Measurements from ENCODE around the gene STON2. TPM values are rescaled to one million over a fixed set of nuclear protein-coding genes. Genes with fewer than 3 reads are reported as not detected.

STON2 gene
- total and polyA plus RNA-seq, 2 donors from 2014 or later = 14.8 to 86.6 TPM

DNA sequence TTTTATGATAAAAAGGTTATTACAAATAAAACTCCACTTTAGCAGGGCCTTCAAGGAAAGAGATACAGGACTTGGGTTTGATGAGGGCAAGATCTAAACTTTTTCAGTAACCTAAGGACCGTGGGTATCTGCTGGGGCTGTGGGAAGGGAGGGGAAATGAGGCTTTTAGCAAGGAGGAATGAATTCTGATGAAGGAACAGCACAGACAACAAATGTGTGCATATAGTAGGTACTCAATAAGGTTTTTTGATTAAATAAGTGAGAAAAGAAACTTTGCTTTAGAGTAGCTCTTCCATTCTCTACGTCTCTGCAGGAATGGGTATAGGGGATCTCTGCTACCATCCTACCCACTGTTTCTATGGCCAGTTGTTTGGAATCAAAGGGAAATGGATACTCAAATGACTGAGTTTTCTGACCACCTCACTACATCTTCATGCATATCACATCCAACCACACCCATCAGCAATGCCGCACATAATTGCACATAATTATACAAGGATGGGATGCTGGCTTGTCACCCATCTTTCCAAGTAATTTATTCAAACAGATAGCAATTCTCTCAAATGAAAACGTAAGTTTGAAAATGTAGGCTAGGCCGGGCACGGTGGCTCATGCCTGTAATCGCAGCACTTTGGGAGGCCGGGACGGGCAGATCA, 119.9 kb downstream of the STON2 start:
- Histone ChIP-seq H3K27me3 (ENCODE audit: control insufficient read depth, insufficient read depth, low read length) (no peaks in the 10 kb centered on the region), H3K36me3 (ENCODE audit: control insufficient read depth in 2 of 3, insufficient read depth in 3 of 3, low read length in 3 of 3) (peaks cover 0 to 14% (median 9%) of the 10 kb centered on the region in 3 donors), H3K27ac (ENCODE audit: low read depth in 2 of 2, low read length in 2 of 2) (no peak overlapping the region), H3K4me3 (ENCODE audit: low read length in 3 of 3) (no peak overlapping the region), H3K9me3 (ENCODE audit: control insufficient read depth in 2 of 3, insufficient read depth in 1 of 3, low read length in 3 of 3) (no peaks in the 10 kb centered on the region), H3K4me1 (ENCODE audit: control insufficient read depth in 2 of 3, insufficient read depth in 2 of 3, low read depth in 1 of 3, low read length in 3 of 3) (no peaks in the 10 kb centered on the region), H3K9ac (ENCODE audit: low read length in 3 of 3) (no peak overlapping the region)
- DNase-seq (no peak), FAIRE-seq (no peak)
- intact Hi-C loops (cut with DNase I) = no loop called here
- TF ChIP-seq, protein P1, sequence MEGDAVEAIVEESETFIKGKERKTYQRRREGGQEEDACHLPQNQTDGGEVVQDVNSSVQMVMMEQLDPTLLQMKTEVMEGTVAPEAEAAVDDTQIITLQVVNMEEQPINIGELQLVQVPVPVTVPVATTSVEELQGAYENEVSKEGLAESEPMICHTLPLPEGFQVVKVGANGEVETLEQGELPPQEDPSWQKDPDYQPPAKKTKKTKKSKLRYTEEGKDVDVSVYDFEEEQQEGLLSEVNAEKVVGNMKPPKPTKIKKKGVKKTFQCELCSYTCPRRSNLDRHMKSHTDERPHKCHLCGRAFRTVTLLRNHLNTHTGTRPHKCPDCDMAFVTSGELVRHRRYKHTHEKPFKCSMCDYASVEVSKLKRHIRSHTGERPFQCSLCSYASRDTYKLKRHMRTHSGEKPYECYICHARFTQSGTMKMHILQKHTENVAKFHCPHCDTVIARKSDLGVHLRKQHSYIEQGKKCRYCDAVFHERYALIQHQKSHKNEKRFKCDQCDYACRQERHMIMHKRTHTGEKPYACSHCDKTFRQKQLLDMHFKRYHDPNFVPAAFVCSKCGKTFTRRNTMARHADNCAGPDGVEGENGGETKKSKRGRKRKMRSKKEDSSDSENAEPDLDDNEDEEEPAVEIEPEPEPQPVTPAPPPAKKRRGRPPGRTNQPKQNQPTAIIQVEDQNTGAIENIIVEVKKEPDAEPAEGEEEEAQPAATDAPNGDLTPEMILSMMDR (IDR thresholded peaks at IDR 0.05; ENCODE audit: borderline replicate concordance, extremely low read depth, insufficient read depth) = no peak

DNA sequence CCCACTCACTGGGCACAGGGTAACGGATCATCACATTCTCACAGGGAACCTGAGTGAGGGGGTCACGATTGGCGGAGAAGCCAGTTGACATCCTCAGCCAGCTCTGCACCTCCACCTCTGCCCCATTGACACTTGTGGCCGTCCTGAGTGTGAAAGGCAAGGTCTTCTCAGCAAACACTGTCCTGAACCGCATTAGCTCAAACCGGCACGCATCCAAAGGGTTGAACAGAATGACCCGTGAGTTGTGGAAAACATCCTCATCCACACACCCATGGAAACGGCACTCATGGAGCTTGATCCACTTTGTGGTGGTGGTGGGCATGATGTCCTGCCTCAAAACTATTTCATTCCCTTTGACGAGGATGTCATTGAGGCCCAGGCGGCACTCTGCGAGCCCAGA, 123.0 kb downstream of the STON2 start:
- H3K36me3 ChIP-seq (ENCODE audit: control insufficient read depth in 2 of 3, insufficient read depth in 3 of 3, low read length in 3 of 3) = peaks cover 0 to 14% (median 9%) of the 10 kb centered on the region in 3 donors
- peaks cover 0 to 7% (median 3%) of the 10 kb centered on the region in 3 donors for H3K4me1 ChIP-seq (ENCODE audit: control insufficient read depth in 2 of 3, insufficient read depth in 2 of 3, low read depth in 1 of 3, low read length in 3 of 3)
- FAIRE-seq (no peak), DNase-seq (no peak)
- no peak overlapping the region for H3K4me3 ChIP-seq (ENCODE audit: low read length in 3 of 3)
- intact Hi-C loops (cut with DNase I) = no loop called here
- H3K27ac ChIP-seq (ENCODE audit: low read depth in 2 of 2, low read length in 2 of 2) = no peak overlapping the region
- TF ChIP-seq, protein P1 (IDR thresholded peaks at IDR 0.05; ENCODE audit: borderline replicate concordance, extremely low read depth, insufficient read depth) = no peak
- no peak overlapping the region for H3K9ac ChIP-seq (ENCODE audit: low read length in 3 of 3)
- no peaks in the 10 kb centered on the region for H3K27me3 ChIP-seq (ENCODE audit: control insufficient read depth, insufficient read depth, low read length)
- no peaks in the 10 kb centered on the region for H3K9me3 ChIP-seq (ENCODE audit: control insufficient read depth in 2 of 3, insufficient read depth in 1 of 3, low read length in 3 of 3)

DNA sequence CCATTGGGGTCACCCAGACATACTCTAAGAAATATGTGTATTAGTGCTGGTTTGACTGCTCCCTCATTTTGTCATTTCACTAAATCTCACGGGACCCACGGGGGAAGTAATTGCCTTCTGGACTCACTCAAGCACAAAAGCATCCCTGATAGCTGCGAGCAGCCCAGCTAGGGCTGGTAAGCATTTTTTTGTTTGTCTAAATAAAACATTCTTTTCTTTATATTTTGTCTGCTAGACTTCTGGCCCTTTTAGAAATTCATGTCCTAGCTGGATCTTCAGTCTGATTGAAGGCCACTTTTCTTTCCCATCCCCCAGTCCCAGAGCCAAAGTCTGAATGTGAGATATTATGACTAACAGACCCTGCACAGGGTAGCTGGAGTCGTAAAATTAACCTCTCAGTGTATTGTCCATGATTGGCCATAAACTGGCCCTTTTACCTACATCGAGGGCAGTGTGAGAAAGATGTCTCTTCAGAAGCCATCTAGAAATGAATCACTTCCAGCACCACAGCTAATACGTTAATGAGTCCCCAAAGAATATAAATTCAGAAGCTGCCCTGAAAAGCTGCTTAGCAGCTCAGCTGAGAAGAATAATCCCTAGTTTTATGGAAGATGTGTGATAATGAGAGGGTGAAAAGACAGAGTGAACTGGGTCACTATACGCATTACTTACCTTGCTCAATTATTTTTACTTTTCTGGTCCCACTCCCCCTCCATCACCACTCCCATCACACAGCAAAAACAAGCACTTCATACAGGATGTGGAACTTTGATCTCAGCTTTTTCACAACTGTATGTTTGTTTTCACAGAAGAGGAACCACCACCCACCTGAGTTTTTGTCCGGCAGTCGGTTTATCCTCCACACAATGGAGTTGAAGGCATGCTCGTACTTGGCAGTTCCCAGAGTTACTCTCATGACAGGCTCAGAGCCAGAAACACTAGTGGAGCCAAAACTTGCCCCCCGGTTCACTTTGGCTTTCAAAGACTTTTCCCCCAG, 123.8 kb downstream of the STON2 start:
- H3K27ac ChIP-seq (ENCODE audit: low read depth in 2 of 2, low read length in 2 of 2) = no peak overlapping the region
- H3K9ac ChIP-seq (ENCODE audit: low read length in 3 of 3) = no peak overlapping the region
- FAIRE-seq (no peak), DNase-seq (peak in 1 of 5 donors; percentile 18)
- H3K36me3 ChIP-seq (ENCODE audit: control insufficient read depth in 2 of 3, insufficient read depth in 3 of 3, low read length in 3 of 3) = peaks cover 0 to 14% (median 9%) of the 10 kb centered on the region in 3 donors
- H3K27me3 ChIP-seq (ENCODE audit: control insufficient read depth, insufficient read depth, low read length) = no peaks in the 10 kb centered on the region
- no peak overlapping the region for H3K4me3 ChIP-seq (ENCODE audit: low read length in 3 of 3)
- no peaks in the 10 kb centered on the region for H3K9me3 ChIP-seq (ENCODE audit: control insufficient read depth in 2 of 3, insufficient read depth in 1 of 3, low read length in 3 of 3)
- TF ChIP-seq, protein P1 (IDR thresholded peaks at IDR 0.05; ENCODE audit: borderline replicate concordance, extremely low read depth, insufficient read depth) = no peak
- H3K4me1 ChIP-seq (ENCODE audit: control insufficient read depth in 2 of 3, insufficient read depth in 2 of 3, low read depth in 1 of 3, low read length in 3 of 3) = peaks cover 0 to 7% (median 3%) of the 10 kb centered on the region in 3 donors
- intact Hi-C loops (cut with DNase I) = no loop called here

All from kidney (tissue), 14 donors.